ENCODE data around the gene ATP13A4.

- TF ChIP-seq, protein P1, sequence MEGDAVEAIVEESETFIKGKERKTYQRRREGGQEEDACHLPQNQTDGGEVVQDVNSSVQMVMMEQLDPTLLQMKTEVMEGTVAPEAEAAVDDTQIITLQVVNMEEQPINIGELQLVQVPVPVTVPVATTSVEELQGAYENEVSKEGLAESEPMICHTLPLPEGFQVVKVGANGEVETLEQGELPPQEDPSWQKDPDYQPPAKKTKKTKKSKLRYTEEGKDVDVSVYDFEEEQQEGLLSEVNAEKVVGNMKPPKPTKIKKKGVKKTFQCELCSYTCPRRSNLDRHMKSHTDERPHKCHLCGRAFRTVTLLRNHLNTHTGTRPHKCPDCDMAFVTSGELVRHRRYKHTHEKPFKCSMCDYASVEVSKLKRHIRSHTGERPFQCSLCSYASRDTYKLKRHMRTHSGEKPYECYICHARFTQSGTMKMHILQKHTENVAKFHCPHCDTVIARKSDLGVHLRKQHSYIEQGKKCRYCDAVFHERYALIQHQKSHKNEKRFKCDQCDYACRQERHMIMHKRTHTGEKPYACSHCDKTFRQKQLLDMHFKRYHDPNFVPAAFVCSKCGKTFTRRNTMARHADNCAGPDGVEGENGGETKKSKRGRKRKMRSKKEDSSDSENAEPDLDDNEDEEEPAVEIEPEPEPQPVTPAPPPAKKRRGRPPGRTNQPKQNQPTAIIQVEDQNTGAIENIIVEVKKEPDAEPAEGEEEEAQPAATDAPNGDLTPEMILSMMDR (optimal IDR thresholded peaks at IDR 0.05 in 1 of 3, IDR thresholded peaks at IDR 0.05 in 1 of 3, conservative IDR thresholded peaks at IDR 0.05 in 1 of 3; ENCODE audit: extremely low read depth in 1 of 3, insufficient read depth in 2 of 3, low read length in 3 of 3): no peak
- TF ChIP-seq EZH2 (IDR thresholded peaks at IDR 0.05; ENCODE audit: low read length): no peak
Measured at GRCh38 chr3:193574488-193575070, 19.9 kb upstream of the ATP13A4 start.

Measured in keratinocyte (primary cell).